Right lobe of liver (tissue), 6 donors: Measurements from ENCODE around the gene WDR44. TPM values are rescaled to one million over a fixed set of nuclear protein-coding genes. Genes with fewer than 3 reads are reported as not detected.

Experiments
- ATAC-seq, 4 donors: fragments of 200-7000 bp; cut with Tn5 transposase; one replicate each; pipeline ENCODE4 v1.9.1; 2020; ENCODE audit warnings: mild to moderate bottlenecking in 4 of 4, moderate library complexity in 4 of 4
- DNase-seq, 3 donors: peaks; one replicate each; pipeline ENCODE4 v3.0.0-alpha.2; 2020
- H3K27ac ChIP-seq, 3 donors: fragments of 200-600 bp; one replicate each; pipeline ENCODE4 v1.8.0; 2022
- H3K27me3 ChIP-seq, 2 donors: fragments of 200-600 bp; one replicate each; pipeline ENCODE4 v1.8.0; 2022
- H3K36me3 ChIP-seq, 4 donors: fragments of 200-600 bp; sonication (generic) in 1 of 4; one replicate each; pipeline versions ENCODE4 v1.5.1 to v1.8.0; 2017 to 2022; ENCODE audit warnings: control low read depth in 1 of 4
- H3K4me1 ChIP-seq, 4 donors: fragments of 200-600 bp; sonication (generic) in 1 of 4; one replicate each; pipeline versions ENCODE4 v1.5.1 to v1.8.0; 2017 to 2022; ENCODE audit warnings: control low read depth in 1 of 4
- H3K4me3 ChIP-seq, 3 donors: fragments of 200-600 bp; one replicate each; pipeline ENCODE4 v1.8.0; 2022
- H3K9me3 ChIP-seq, 4 donors: fragments of 200-600 bp; sonication (generic) in 1 of 4; one replicate each; pipeline versions ENCODE4 v1.5.1 to v1.8.0; 2017 to 2022; ENCODE audit warnings: control low read depth in 1 of 4
- CTCF ChIP-seq, 4 donors: fragments of 200-600 bp in 3 of 4; fragments of 450-650 bp in 1 of 4; IDR thresholded peaks; one replicate each; pipeline versions ENCODE4 v1.5.1 to v1.8.0; 2016 to 2022; ENCODE audit warnings: antibody characterized with exemption in 4 of 4, mild to moderate bottlenecking in 2 of 4
- POLR2A ChIP-seq: fragments of 450-650 bp; IDR thresholded peaks from one replicate; pipeline ENCODE4 v1.6.1; 2017; ENCODE audit warnings: antibody characterized with exemption, mild to moderate bottlenecking
- WGBS: methylation state at CpG from one replicate; pipeline ENCODE4 v1.1.6; 2018; ENCODE audit warnings: low coverage, low lambda C conversion rate; ENCODE audit not compliant: insufficient coverage; ENCODE audit errors: missing lambda C conversion rate; 5-methylcytosine and 5-hydroxymethylcytosine counted together
- intact Hi-C, 2 donors: fragments of 100-400 bp; cut with DNase I; formaldehyde crosslinking; loops; one replicate each; pipeline versions ENCODE4 v1.11.2 to v1.14.1; 2022
- total RNA-seq, 6 experiments: library from RNA; depleted of rRNA in 2 of 6; stranded (reverse); fragments of >200 nt in 2 of 6; fragmentation: NEBNext Ultra II Directional in 3 of 6; extraction: Animal tissue kit (Norgen Biotek cat#: 25700) in 3 of 6; gene quantifications; one replicate each; pipeline versions ENCODE4 v1.1.0 to v1.2.4, GENCODE V29; 2016 to 2023
- donor health status: DM: no; HTN: yes; CAD: no.
- donor health status: DM: no; HTN: no; CAD: no.
- donor health status: DM: no; HTN: no; CAD: no.
- donor health status: DM: no; HTN: yes; CAD: no.
- donor health status: DM: no; HTN: yes; CAD: no.

Gene WDR44
- total RNA-seq, 6 experiments from 2014 or later, result 6.2 to 11.6 (median 8.0) TPM

- no peaks in the 10 kb centered on the region for H3K27me3 ChIP-seq
- TF ChIP-seq CTCF (IDR thresholded peaks at IDR 0.05), result no peak
- TF ChIP-seq POLR2A, result no peak
- H3K36me3 ChIP-seq, result no peaks in the 10 kb centered on the region
- H3K9me3 ChIP-seq, result peaks cover 0 to 3% (median 0%) of the 10 kb centered on the region in 4 donors
- intact Hi-C loops, result no loop called here
- DNase-seq, result no peak
- no peak overlapping the region for H3K4me3 ChIP-seq
- H3K4me1 ChIP-seq, result no peaks in the 10 kb centered on the region
- H3K27ac ChIP-seq, result no peak overlapping the region
- no peak for ATAC-seq
- WGBS, result 61% methylated on average over 2 of the region's 2 CpGs
Observed at GRCh38 chrX:118349188-118349587, 3.3 kb downstream of the WDR44 start.

- Histone ChIP-seq H3K4me1 (no peaks in the 10 kb centered on the region), H3K27me3 (no peaks in the 10 kb centered on the region), H3K9me3 (no peaks in the 10 kb centered on the region), H3K27ac (no peak overlapping the region), H3K4me3 (no peak overlapping the region), H3K36me3 (no peaks in the 10 kb centered on the region)
- intact Hi-C loops, result no loop called here
- DNase-seq (no peak), ATAC-seq (no peak)
- TF ChIP-seq CTCF (IDR thresholded peaks at IDR 0.05) (no peak), POLR2A (no peak)
- 18% methylated on average over 6 of the region's 6 CpGs for WGBS
Observed at GRCh38 chrX:118350221-118350620, 4.3 kb downstream of the WDR44 start.

- ATAC-seq (no peak), DNase-seq (no peak)
- no peak overlapping the region for H3K4me3 ChIP-seq
- WGBS, result 71% methylated on average over 1 of the region's 1 CpG
- no peaks in the 10 kb centered on the region for H3K4me1 ChIP-seq
- intact Hi-C loops, result no loop called here
- H3K27me3 ChIP-seq, result no peaks in the 10 kb centered on the region
- no peaks in the 10 kb centered on the region for H3K9me3 ChIP-seq
- TF ChIP-seq CTCF (IDR thresholded peaks at IDR 0.05) (no peak), POLR2A (no peak)
- no peaks in the 10 kb centered on the region for H3K36me3 ChIP-seq
- no peak overlapping the region for H3K27ac ChIP-seq
Observed at GRCh38 chrX:118350706-118351105, 4.8 kb downstream of the WDR44 start.

GRCh38 chrX:118352566-118352965 lies 6.7 kb downstream of the WDR44 start:
- no peaks in the 10 kb centered on the region for H3K4me1 ChIP-seq
- H3K27me3 ChIP-seq, result no peaks in the 10 kb centered on the region
- no peak overlapping the region for H3K4me3 ChIP-seq
- no peaks in the 10 kb centered on the region for H3K36me3 ChIP-seq
- DNase-seq (no peak), ATAC-seq (no peak)
- H3K9me3 ChIP-seq, result no peaks in the 10 kb centered on the region
- no peak overlapping the region for H3K27ac ChIP-seq
- intact Hi-C loops, result no loop called here
- TF ChIP-seq POLR2A, result no peak

GRCh38 chrX:118353081-118353850 lies 7.4 kb downstream of the WDR44 start:
- Histone ChIP-seq H3K4me3 (no peak overlapping the region), H3K4me1 (no peaks in the 10 kb centered on the region), H3K27ac (no peak overlapping the region), H3K27me3 (no peaks in the 10 kb centered on the region), H3K9me3 (no peaks in the 10 kb centered on the region), H3K36me3 (no peaks in the 10 kb centered on the region)
- no peak for DNase-seq
- ATAC-seq, result no peak
- TF ChIP-seq CTCF (IDR thresholded peaks at IDR 0.05), result no peak
- no peak for TF ChIP-seq POLR2A
- WGBS, result 58% methylated on average over 4 of the region's 4 CpGs
- intact Hi-C loops, result no loop called here
